M059J (cell line): ENCODE results near the gene FGGY. TPM values are rescaled to one million over a fixed set of nuclear protein-coding genes. Genes with fewer than 3 reads are reported as not detected.
A peak's percentile ranks its signal among the peaks of the same experiment; 100 is the strongest.
"Not testable (repeated sequence)": the region's sequence is repeated elsewhere in the genome, so short reads cannot be mapped to it uniquely, and the experiment has no call there.

ENCODE experiments used
- DNase-seq: peaks from one replicate; pipeline ENCODE4 v3.0.0-alpha.2; 2012; ENCODE audit warnings: low read depth
- total RNA-seq: library from RNA; depleted of rRNA; stranded (reverse); fragments of >200 nt; shearing (Covaris generic); gene quantifications from 2 replicates; pipeline ENCODE4 v1.2.3, GENCODE V29; 2014

FGGY gene
- total RNA-seq, 1 experiment from 2014 or later: 5.4 TPM

- DNase-seq: no peak
Observed at GRCh38 chr1:59639266-59639665, 342.4 kb downstream of the FGGY start.

GRCh38 chr1:59640851-59641250 lies 344.0 kb downstream of the FGGY start:
- no peak for DNase-seq

GRCh38 chr1:59641836-59642235 lies 344.9 kb downstream of the FGGY start:
- no peak for DNase-seq

- no peak for DNase-seq
Observed at GRCh38 chr1:59643526-59643925, 346.6 kb downstream of the FGGY start.

- peak; percentile 7 for DNase-seq
Observed at GRCh38 chr1:59645893-59646292, 349.0 kb downstream of the FGGY start.

- not testable (repeated sequence) for DNase-seq
Observed at GRCh38 chr1:59653142-59653958, 356.5 kb downstream of the FGGY start.

- no peak for DNase-seq
Observed at GRCh38 chr1:59653968-59654367, 357.1 kb downstream of the FGGY start.

GRCh38 chr1:59657873-59658465 lies 361.1 kb downstream of the FGGY start:
- no peak for DNase-seq

GRCh38 chr1:59664166-59664565 lies 367.3 kb downstream of the FGGY start:
- no peak for DNase-seq

- DNase-seq: no peak
Observed at GRCh38 chr1:59666106-59666505, 369.2 kb downstream of the FGGY start.

GRCh38 chr1:59667020-59667419 lies 370.1 kb downstream of the FGGY start:
- DNase-seq: no peak

GRCh38 chr1:59669752-59670312 lies 372.9 kb downstream of the FGGY start:
- DNase-seq: peak; percentile 80

GRCh38 chr1:59670662-59671061 lies 373.8 kb downstream of the FGGY start:
- no peak for DNase-seq

GRCh38 chr1:59671066-59671952 lies 374.4 kb downstream of the FGGY start:
- DNase-seq: no peak

- no peak for DNase-seq
Observed at GRCh38 chr1:59671953-59672305, 375.0 kb downstream of the FGGY start.

GRCh38 chr1:59672851-59673572 lies 376.1 kb downstream of the FGGY start:
- DNase-seq: peak; percentile 88

GRCh38 chr1:59673573-59674450 lies 376.9 kb downstream of the FGGY start:
- DNase-seq: no peak

- no peak for DNase-seq
Observed at GRCh38 chr1:59674595-59674994, 377.7 kb downstream of the FGGY start.

GRCh38 chr1:59675936-59676335 lies 379.0 kb downstream of the FGGY start:
- no peak for DNase-seq

- DNase-seq: no peak
Observed at GRCh38 chr1:59678040-59678439, 381.1 kb downstream of the FGGY start.
